ENCODE results near the gene OFD1. TPM values are rescaled to one million over a fixed set of nuclear protein-coding genes. Genes with fewer than 3 reads are reported as not detected.

OFD1 gene
- total RNA-seq, 1 donor from 2014 or later: 65.4 TPM

- Mint-ChIP-seq H3K27me3 (peaks cover 3% of the 10 kb centered on the region), H3K9me3 (ENCODE audit: low read depth) (peaks cover 11% of the 10 kb centered on the region), H3K27ac (peak within 1 kb of the TSS; percentile 96), H3K4me3 (ENCODE audit: low read depth) (peak within 1 kb of the TSS; percentile 89), H3K36me3 (ENCODE audit: insufficient read depth) (peaks cover 3% of the 10 kb centered on the region), H3K4me1 (ENCODE audit: low read depth) (peaks cover 22% of the 10 kb centered on the region)
- TF ChIP-seq CTCF (IDR thresholded peaks at IDR 0.05; ENCODE audit: unreplicated experiment): no peak
- DNase-seq (ENCODE audit: low spot score, unreplicated experiment): peak; percentile 80
These were observed 45.4 kb upstream of the OFD1 start, which contains the start of gene RAB9A for GRCh38 chrX:13688958-13689740. Gene RAB9A, plus strand, starts transcription at chrX:13689128. Its CDS starts 19,619 bp downstream, at chrX:13708747.

GRCh38 chrX:13689741-13690211 is 44.8 kb upstream of the OFD1 start:
- peaks cover 3% of the 10 kb centered on the region for H3K36me3 Mint-ChIP-seq (ENCODE audit: insufficient read depth)
- no peak for TF ChIP-seq CTCF (IDR thresholded peaks at IDR 0.05; ENCODE audit: unreplicated experiment)
- DNase-seq (ENCODE audit: low spot score, unreplicated experiment): no peak
- H3K4me3 Mint-ChIP-seq (ENCODE audit: low read depth): peak overlapping the region; percentile 89
- peaks cover 22% of the 10 kb centered on the region for H3K4me1 Mint-ChIP-seq (ENCODE audit: low read depth)
- peaks cover 3% of the 10 kb centered on the region for H3K27me3 Mint-ChIP-seq
- H3K9me3 Mint-ChIP-seq (ENCODE audit: low read depth): peaks cover 11% of the 10 kb centered on the region
- peak overlapping the region; percentile 96 for H3K27ac Mint-ChIP-seq

GRCh38 chrX:13690836-13691235 is 43.7 kb upstream of the OFD1 start:
- Mint-ChIP-seq H3K4me1 (ENCODE audit: low read depth) (peaks cover 28% of the 10 kb centered on the region), H3K36me3 (ENCODE audit: insufficient read depth) (peaks cover 5% of the 10 kb centered on the region), H3K4me3 (ENCODE audit: low read depth) (peak overlapping the region; percentile 89), H3K27me3 (peaks cover 3% of the 10 kb centered on the region), H3K9me3 (ENCODE audit: low read depth) (peaks cover 18% of the 10 kb centered on the region), H3K27ac (no peak overlapping the region)
- no peak for TF ChIP-seq CTCF (IDR thresholded peaks at IDR 0.05; ENCODE audit: unreplicated experiment)
- DNase-seq (ENCODE audit: low spot score, unreplicated experiment): no peak

GRCh38 chrX:13691841-13692371 is 42.6 kb upstream of the OFD1 start:
- Mint-ChIP-seq H3K4me1 (ENCODE audit: low read depth) (peaks cover 28% of the 10 kb centered on the region), H3K27me3 (peaks cover 3% of the 10 kb centered on the region), H3K9me3 (ENCODE audit: low read depth) (peaks cover 18% of the 10 kb centered on the region), H3K4me3 (ENCODE audit: low read depth) (no peak overlapping the region), H3K27ac (peak overlapping the region; percentile 76), H3K36me3 (ENCODE audit: insufficient read depth) (peaks cover 5% of the 10 kb centered on the region)
- no peak for TF ChIP-seq CTCF (IDR thresholded peaks at IDR 0.05; ENCODE audit: unreplicated experiment)
- no peak for DNase-seq (ENCODE audit: low spot score, unreplicated experiment)

- TF ChIP-seq CTCF (IDR thresholded peaks at IDR 0.05; ENCODE audit: unreplicated experiment): no peak
- H3K36me3 Mint-ChIP-seq (ENCODE audit: insufficient read depth): peaks cover 6% of the 10 kb centered on the region
- H3K4me1 Mint-ChIP-seq (ENCODE audit: low read depth): peaks cover 28% of the 10 kb centered on the region
- H3K4me3 Mint-ChIP-seq (ENCODE audit: low read depth): peak overlapping the region; percentile 4
- no peaks in the 10 kb centered on the region for H3K27me3 Mint-ChIP-seq
- H3K9me3 Mint-ChIP-seq (ENCODE audit: low read depth): peaks cover 22% of the 10 kb centered on the region
- DNase-seq (ENCODE audit: low spot score, unreplicated experiment): no peak
- H3K27ac Mint-ChIP-seq: peak overlapping the region; percentile 56
These were observed 41.7 kb upstream of the OFD1 start for GRCh38 chrX:13692771-13693231.

Data from progenitor cell of endocrine pancreas (in vitro differentiated cells).